B cell (primary cell): ENCODE measurements around the gene SEPTIN1. TPM values are rescaled to one million over a fixed set of nuclear protein-coding genes. Genes with fewer than 3 reads are reported as not detected.

Source experiments
- ATAC-seq: fragments of 200-7000 bp; cut with Tn5 transposase; one replicate; pipeline ENCODE4 v1.10.0; 2021; ENCODE audit warnings: low read depth, mild to moderate bottlenecking, moderate number of reproducible peaks, moderate library complexity
- CTCF ChIA-PET: fragments of 350-600 bp; sonication (Branson Sonifier 250); formaldehyde crosslinking; loops from one replicate; lab custom pipeline; 2021; ENCODE audit warnings: antibody characterized with exemption, inconsistent platforms; lab: Charles Lee
- POLR2A ChIA-PET: fragments of 350-600 bp; sonication (Branson Sonifier 250); formaldehyde crosslinking; loops from one replicate; lab custom pipeline; 2021; ENCODE audit warnings: antibody characterized with exemption; lab: Charles Lee
- DNase-seq: peaks from one replicate; pipeline ENCODE4 v3.0.0; 2013
- H2AFZ ChIP-seq: 2 replicates; pipeline ENCODE4 v1.6.1; 2012; ENCODE audit warnings: mild to moderate bottlenecking, low read depth, low read length; ENCODE audit not compliant: insufficient read depth, poor library complexity, severe bottlenecking
- H3K27ac ChIP-seq, 2 donors: 1 replicate in 1 of 2; 2 replicates in 1 of 2; pipeline ENCODE4 v1.5.1; 2012 to 2013; ENCODE audit warnings: low read length in 2 of 2, mild to moderate bottlenecking in 2 of 2, moderate library complexity in 1 of 2
- H3K27me3 ChIP-seq, 4 experiments: fragments of 200-600 bp in 1 of 4; sonication (generic) in 1 of 4; replicated peaks in 1 of 4; 1 replicate in 2 of 4; 2 replicates in 2 of 4; pipeline versions ENCODE4 v1.6.1 to v1.7.0; 2013 to 2016; ENCODE audit warnings: low read length in 3 of 4, mild to moderate bottlenecking in 2 of 4, mixed read lengths in 1 of 4, moderate library complexity in 1 of 4; ENCODE audit not compliant: insufficient read depth in 4 of 4, control insufficient read depth in 3 of 4; ENCODE audit errors: control extremely low read depth in 1 of 4
- H3K36me3 ChIP-seq, 2 experiments: replicated peaks in 1 of 2; 1 replicate in 1 of 2; 2 replicates in 1 of 2; pipeline versions ENCODE4 v1.6.1 to v1.7.1; 2013; ENCODE audit warnings: low read length in 1 of 2; ENCODE audit not compliant: insufficient read depth in 2 of 2, control insufficient read depth in 1 of 2; ENCODE audit errors: control extremely low read depth in 1 of 2, extremely low read depth in 1 of 2
- H3K4me1 ChIP-seq, 2 donors: fragments of 200-600 bp in 1 of 2; sonication (generic) in 1 of 2; 1 replicate in 1 of 2; 2 replicates in 1 of 2; pipeline versions ENCODE4 v1.5.1 to v1.6.1; 2013 to 2017; ENCODE audit warnings: low read length in 2 of 2; ENCODE audit not compliant: control insufficient read depth in 2 of 2, insufficient read depth in 2 of 2
- H3K4me2 ChIP-seq: replicated peaks from 2 replicates; pipeline ENCODE3; 2012; ENCODE audit warnings: mild to moderate bottlenecking, low read depth, low read length; ENCODE audit not compliant: poor library complexity, severe bottlenecking
- H3K4me3 ChIP-seq, 5 experiments: fragments of 200-600 bp in 1 of 5; sonication (generic) in 1 of 5; 1 replicate in 3 of 5; 2 replicates in 2 of 5; pipeline versions ENCODE4 v1.5.1 to v1.7.0; 2011 to 2016; ENCODE audit warnings: low read length in 4 of 5, mild to moderate bottlenecking in 4 of 5, low read depth in 2 of 5, control low read depth in 1 of 5, moderate library complexity in 1 of 5; ENCODE audit not compliant: insufficient read depth in 1 of 5; ENCODE audit errors: control extremely low read depth in 1 of 5, extremely low read depth in 1 of 5
- H3K79me2 ChIP-seq: fragments of 200-600 bp; sonication (generic); one replicate; pipeline ENCODE4 v1.6.0; 2016; ENCODE audit warnings: low read length; ENCODE audit not compliant: control insufficient read depth, insufficient read depth
- H3K9ac ChIP-seq: fragments of 200-600 bp; sonication (generic); 2 replicates; pipeline ENCODE4 v1.6.1; 2017; ENCODE audit warnings: mild to moderate bottlenecking, low read length, moderate library complexity
- H3K9me3 ChIP-seq, 3 donors: one replicate each; pipeline versions ENCODE4 v1.6.1 to v1.7.1; 2013; ENCODE audit warnings: low read length in 2 of 3; ENCODE audit not compliant: control insufficient read depth in 2 of 3, insufficient read depth in 1 of 3; ENCODE audit errors: control extremely low read depth in 1 of 3
- H4K20me1 ChIP-seq: 2 replicates; pipeline ENCODE4 v1.6.0; 2012; ENCODE audit warnings: mild to moderate bottlenecking, low read length; ENCODE audit not compliant: insufficient read depth, control insufficient read depth, poor library complexity, severe bottlenecking
- H3K27ac Mint-ChIP-seq: one replicate; pipeline ENCODE4 v1.8.0; 2021; ENCODE audit warnings: mixed read lengths
- H3K27me3 Mint-ChIP-seq: one replicate; pipeline ENCODE4 v1.8.0; 2021; ENCODE audit warnings: mixed read lengths
- H3K4me1 Mint-ChIP-seq: one replicate; pipeline ENCODE4 v1.8.0; 2021; ENCODE audit warnings: mixed read lengths
- H3K4me3 Mint-ChIP-seq: one replicate; pipeline ENCODE4 v1.8.0; 2021; ENCODE audit warnings: mixed read lengths
- H3K9me3 Mint-ChIP-seq: one replicate; pipeline ENCODE4 v1.8.0; 2022; ENCODE audit warnings: mixed read lengths; ENCODE audit not compliant: insufficient read depth
- CTCF ChIP-seq: fragments of 200-600 bp; IDR thresholded peaks from one replicate; pipeline ENCODE4 v1.8.0; 2022; ENCODE audit warnings: antibody characterized with exemption, mild to moderate bottlenecking
- EZH2 ChIP-seq: IDR thresholded peaks from 2 replicates; pipeline ENCODE4 v1.6.1; 2012; ENCODE audit warnings: borderline replicate concordance, low read depth, mild to moderate bottlenecking, moderate library complexity, low read length; ENCODE audit not compliant: insufficient read depth, poor library complexity, severe bottlenecking
- WGBS: methylation state at CpG from one replicate; pipeline ENCODE4 v1.1.5; 2013; ENCODE audit warnings: missing lambda C conversion rate; ENCODE audit not compliant: insufficient coverage; 5-methylcytosine and 5-hydroxymethylcytosine counted together
- intact Hi-C: fragments of 100-400 bp; cut with micrococcal nuclease; formaldehyde crosslinking; loops from one replicate; pipeline ENCODE4 v1.10.0; 2022
- polyA plus RNA-seq: library from polyadenylated mRNA; depleted of rRNA; stranded (reverse); fragments of >200 nt; gene quantifications from 2 replicates; pipeline ENCODE4 v1.2.3, GENCODE V29; 2012
- total RNA-seq, 2 donors: library from RNA; stranded (reverse); fragments of 120-200 nt in 1 of 2; gene quantifications; 1 replicate in 1 of 2; 2 replicates in 1 of 2; pipeline versions ENCODE4 v1.2.3 to v1.2.4, GENCODE V29; 2013 to 2022

The SEPTIN1 gene
- total and polyA plus RNA-seq, 2 donors (not counting 1 experiment from before 2014, with no cell fraction given), result 154 to 302 TPM

GRCh38 chr16:30409125-30410060, 27.0 kb upstream of the SEPTIN1 start:
- Histone ChIP-seq H3K9me3 (no peaks in the 10 kb centered on the region), H3K36me3 (peaks cover 0 to 7% of the 10 kb centered on the region in 2 experiments), H3K79me2 (peaks cover 8% of the 10 kb centered on the region), H3K4me2 (peak overlapping the region; percentile 56), H3K27me3 (no peaks in the 10 kb centered on the region), H4K20me1 (no peaks in the 10 kb centered on the region), H3K4me3 (no peak overlapping the region), H3K27ac (peak overlapping the region in 1 of 2 donors; percentile 33), H2AFZ (peak overlapping the region; percentile 30), H3K4me1 (peaks cover 15 to 23% of the 10 kb centered on the region in 2 donors), H3K9ac (no peak overlapping the region)
- peak; percentile 54 for ATAC-seq
- ChIA-PET POLR2A (interaction anchor here (0.6 to 1.9 kb wide), 12 partner anchors 10 to 519 kb away, joined by 3 to 11 read pairs (median 4); partner anchors contain the start of genes CD2BP2, DCTPP1, SEPTIN1 and TBC1D10B), CTCF (interaction anchor here (0.7 to 5.4 kb wide), 36 partner anchors 8 to 368 kb away, joined by 3 to 65 read pairs (median 4); partner anchors contain the start of genes ALDOA, CD2BP2, DCTPP1 and GDPD3)
- Mint-ChIP-seq H3K27me3 (peaks cover 3% of the 10 kb centered on the region), H3K4me1 (peaks cover 21% of the 10 kb centered on the region), H3K27ac (peak overlapping the region; percentile 76), H3K4me3 (peak overlapping the region; percentile 62), H3K9me3 (no peaks in the 10 kb centered on the region)
- 20% methylated on average over 8 of the region's 15 CpGs for WGBS
- DNase-seq, result peak; percentile 91
- intact Hi-C loops, result loop anchor here (1.0 to 2.0 kb wide), 2 partner anchors 15 to 27 kb away; partner anchors contain the start of genes SEPTIN1 and ZNF48
- TF ChIP-seq EZH2 (no peak), CTCF (peak; percentile 93)
